Measurements from ENCODE around the gene SLC6A12.

Gene SLC6A12

DNA sequence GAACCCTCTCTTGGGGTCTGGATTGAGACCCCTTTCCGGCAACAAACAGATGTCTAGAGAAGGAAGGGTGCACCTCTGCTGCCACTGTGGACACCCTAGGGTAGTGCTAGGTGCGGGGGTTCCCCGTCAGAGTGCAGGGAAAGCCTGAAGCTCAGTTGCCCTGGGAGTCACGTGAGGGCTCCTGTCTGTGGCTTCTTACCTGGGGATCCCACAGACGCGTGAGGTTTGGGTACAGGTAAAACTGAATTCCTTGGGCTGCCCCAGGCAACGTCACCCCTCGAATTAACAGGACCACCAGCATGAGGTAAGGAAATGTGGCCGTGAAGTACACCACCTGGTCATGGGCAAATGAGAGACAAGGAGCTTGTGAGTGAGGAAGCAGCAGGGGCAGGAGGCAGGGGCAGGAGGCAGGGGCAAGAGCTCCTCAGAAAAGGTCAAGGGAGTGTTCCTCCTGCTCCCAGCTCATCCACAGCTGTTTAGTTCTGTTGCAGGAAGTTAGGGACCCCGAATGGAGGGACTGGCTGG lies 21.0 kb upstream of the SLC6A12 start:
- DNase-seq (ENCODE audit: low read depth, low spot score), result no peak

- DNase-seq (ENCODE audit: low read depth, low spot score), result no peak
Measured at GRCh38 chr12:234019-234418, 20.1 kb upstream of the SLC6A12 start.

DNA sequence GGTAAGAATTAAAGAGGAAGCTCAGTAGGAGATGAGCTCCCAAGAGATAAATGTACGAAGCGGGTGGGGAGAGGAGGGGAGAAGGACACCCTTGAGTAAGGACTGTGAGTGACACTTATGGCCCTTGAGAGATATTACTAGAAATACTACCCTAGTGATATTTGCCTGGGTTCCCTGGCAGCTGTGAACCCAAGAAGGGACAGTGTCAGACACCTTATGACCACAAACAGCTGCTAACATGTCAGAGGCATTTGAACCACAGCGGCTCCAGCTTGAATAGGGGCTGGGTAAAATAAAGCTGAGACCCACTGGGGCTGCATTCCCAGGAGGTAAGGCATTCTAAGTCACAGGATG lies 19.6 kb upstream of the SLC6A12 start:
- DNase-seq (ENCODE audit: low read depth, low spot score), result no peak

- no peak for DNase-seq (ENCODE audit: low read depth, low spot score)
Measured at GRCh38 chr12:232731-233614, 19.0 kb upstream of the SLC6A12 start.

DNA sequence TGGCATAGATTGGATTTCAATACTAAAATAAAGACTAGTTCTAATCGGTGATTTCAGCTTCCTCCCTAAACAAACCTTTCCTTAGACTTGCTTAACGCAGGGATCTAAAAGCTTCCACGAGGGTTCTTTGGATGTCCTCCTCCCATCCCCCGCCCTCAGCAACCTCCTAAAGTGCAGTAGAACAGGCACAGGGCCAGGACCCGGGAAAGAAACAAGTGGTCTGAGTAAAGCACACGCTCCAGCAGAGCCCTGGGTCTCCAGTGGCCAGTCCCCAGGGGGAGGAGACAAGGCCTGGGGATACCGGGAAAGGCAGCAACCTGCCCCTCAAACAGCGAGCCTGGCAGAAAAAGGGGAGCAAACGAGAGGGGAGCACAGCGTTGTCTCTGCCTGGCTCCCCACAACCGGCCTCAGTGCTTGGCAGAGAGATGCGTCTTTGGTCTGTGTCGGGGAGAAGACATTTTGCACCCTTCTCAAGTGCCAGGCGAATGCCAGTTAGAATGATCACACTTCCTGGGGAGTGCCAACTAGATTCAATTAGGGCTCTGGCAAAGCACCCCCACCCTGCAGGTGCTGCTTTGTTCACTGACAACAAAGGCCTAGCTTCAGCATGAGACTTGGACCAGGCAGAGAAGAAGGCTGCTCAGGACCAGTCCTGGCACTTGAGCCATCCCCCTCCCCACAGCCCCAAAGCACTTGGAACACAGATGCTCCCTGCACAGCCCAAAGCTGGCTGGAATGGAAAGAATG lies 17.1 kb upstream of the SLC6A12 start:
- no peak for DNase-seq (ENCODE audit: low read depth, low spot score)

DNA sequence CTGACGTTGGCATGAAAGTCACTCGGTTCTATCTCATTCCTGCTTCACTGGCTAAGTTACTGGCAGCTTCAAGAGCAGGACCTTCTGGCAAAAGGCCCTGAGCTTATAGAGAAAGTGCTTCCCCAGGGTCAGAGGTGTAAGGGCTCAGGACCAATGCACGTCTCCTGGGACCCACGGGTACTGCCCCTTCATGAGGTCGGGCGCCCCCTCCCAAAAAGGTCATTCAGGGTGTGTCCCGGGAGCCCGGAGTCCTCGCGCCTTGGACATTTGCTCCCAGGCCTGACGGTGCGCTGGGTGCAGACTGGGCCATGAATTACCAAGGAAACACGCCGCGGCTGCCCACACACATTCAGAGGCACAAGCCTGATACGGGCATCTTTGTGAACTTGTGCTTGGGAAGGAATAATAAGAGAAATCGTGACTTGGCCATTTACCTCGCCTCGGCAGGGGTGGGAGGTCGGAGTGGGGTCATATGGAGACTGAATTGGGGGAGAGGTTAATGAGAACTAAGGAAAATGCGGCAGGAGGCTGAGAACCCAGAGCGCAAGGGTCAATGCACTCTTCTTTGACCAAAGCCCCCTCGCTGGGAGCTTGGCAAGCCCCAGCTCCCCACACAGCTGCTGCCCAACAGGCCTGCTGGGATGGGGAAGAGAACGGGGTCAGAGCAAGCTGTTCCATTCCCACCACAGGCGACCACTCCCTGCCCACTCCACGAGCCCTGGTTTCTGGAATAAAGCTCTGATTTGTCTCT lies 15.7 kb upstream of the SLC6A12 start:
- no peak for DNase-seq (ENCODE audit: low read depth, low spot score)

DNA sequence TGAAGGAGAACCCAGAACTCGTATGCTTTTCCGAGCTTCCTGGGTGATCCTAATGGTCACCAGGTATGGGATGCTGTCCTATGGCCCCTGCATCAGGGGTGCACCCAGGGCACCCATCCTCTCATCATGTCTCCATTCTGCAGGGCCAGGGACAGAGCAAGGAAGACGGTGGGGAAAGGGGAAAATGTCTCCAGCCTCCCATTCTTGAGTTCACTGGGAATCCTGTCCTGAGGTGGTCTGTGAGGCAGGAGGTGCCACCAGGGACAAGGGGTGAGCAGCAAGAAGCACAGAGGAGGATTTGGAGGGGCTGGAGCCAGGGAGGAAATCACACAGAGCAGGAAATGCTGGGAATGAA lies 14.9 kb upstream of the SLC6A12 start:
- no peak for DNase-seq (ENCODE audit: low read depth, low spot score)

GRCh38 chr12:227923-228845 lies 14.2 kb upstream of the SLC6A12 start:
- DNase-seq (ENCODE audit: low read depth, low spot score), result no peak

- no peak for DNase-seq (ENCODE audit: low read depth, low spot score)
Measured at GRCh38 chr12:227286-227915, 13.4 kb upstream of the SLC6A12 start.

DNA sequence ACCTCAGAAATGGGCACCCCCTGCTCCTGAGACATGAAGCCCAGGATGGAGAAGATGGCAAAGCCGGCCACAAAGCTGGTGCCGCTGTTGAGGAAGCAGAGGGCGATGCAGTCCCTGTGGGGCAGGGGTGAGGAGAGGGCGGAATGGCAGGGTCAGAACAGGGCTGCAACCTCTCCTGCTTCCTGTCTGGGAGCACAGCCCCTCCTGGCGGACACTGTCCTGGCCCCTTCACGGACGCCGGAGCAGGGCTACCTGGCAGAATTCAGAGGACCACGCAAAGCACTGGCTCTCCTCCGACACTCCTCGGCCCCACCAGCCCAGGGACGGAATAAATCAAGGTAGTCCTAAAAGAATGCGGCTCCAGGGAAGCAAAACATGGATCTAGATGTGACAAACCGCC lies 12.4 kb upstream of the SLC6A12 start:
- DNase-seq (ENCODE audit: low read depth, low spot score), result no peak

- DNase-seq (ENCODE audit: low read depth, low spot score), result no peak
Measured at GRCh38 chr12:225012-225411, 11.1 kb upstream of the SLC6A12 start.

DNA sequence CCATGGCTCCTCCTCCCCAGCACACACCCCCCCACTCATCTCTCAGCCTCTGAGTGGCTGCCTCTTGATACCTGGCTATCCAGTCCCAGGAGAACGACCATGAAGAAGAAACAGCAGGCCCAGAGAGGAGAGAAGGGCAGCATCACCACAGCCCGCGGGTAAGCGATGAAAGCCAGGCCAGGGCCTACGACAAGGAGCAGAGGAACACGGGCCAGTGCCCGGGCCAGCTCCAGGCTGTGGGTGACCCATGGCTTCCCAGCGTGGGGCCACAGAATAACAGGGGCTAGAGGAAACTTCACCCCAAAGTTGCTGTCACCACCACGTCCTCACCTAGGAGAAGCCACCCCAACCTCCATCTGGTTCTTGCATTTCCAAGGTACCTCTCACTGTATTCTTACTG lies 10.4 kb upstream of the SLC6A12 start:
- DNase-seq (ENCODE audit: low read depth, low spot score), result no peak

DNA sequence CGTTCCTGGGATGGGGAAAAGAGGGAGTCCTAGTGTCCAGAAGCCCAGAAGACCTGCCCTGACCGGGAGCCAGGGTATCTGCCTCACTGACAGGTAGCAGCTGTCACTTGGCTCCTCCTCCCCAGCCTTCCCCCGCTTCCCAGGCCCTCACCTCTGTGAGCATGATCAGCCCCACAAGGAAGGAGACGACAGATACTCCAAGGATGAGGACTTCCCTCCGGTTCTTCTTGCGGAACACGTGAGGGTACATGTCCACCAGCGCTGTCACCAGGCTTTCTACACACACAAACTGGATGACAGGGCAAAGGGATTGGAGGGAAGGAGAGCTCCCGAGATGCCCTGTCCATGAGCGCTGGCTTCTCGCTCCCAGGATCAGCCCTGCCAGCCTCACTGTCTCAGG lies 9.9 kb upstream of the SLC6A12 start:
- no peak for DNase-seq (ENCODE audit: low read depth, low spot score)

DNA sequence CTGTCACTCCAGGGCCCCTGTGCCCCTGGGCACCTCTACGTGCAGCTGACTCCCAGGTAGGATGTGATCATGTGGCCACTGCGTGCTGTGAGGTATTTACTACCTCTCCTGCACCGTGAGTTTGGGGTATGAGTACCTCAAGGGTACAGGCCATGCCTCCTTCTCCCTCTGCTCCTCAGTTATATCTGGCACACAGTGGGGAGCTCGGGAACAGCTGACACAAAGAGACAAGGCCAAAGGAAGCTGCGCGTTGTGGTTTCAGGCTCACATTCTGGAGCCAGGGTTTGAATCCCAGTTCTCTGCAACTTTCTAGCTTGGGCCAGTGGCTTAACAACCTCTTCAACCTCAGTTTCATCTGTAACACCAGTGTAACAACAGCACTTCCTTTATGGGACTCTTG lies 7.8 kb upstream of the SLC6A12 start:
- no peak for DNase-seq (ENCODE audit: low read depth, low spot score)

DNA sequence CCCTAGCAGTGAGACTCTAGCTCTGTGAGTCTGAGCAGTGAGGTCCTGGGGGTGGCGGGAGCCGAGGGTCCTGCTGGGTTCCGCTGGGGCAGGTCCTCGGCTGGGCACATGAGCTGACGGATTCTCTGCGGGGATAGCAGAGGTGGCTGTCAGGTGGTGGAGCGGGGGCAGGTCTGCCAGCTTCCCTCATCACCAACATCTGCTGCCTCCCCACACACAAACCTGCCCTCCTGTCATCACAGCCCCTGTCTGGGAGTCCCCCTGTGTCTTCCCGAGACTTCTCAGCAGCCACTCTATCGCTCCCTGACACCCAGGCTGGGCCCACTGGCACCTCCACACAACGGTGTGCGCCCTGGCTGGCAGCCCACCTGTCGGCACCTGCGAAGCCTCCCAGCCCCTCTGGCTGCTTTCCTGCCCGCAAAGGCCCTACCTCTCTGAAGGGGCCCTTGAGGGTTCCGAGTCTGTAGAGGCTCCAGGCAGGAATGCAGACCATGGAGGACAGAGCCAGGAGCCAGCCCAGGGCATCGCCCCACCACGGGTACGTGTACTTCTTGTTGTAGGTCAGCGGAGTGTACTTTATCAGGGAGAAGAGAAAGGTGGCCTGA lies 7.1 kb upstream of the SLC6A12 start:
- no peak for DNase-seq (ENCODE audit: low read depth, low spot score)

GRCh38 chr12:220491-220890 lies 6.5 kb upstream of the SLC6A12 start:
- DNase-seq (ENCODE audit: low read depth, low spot score), result no peak

- DNase-seq (ENCODE audit: low read depth, low spot score), result peak; percentile 52
Measured at GRCh38 chr12:219891-220352, 6.0 kb upstream of the SLC6A12 start.

GRCh38 chr12:218728-219590 lies 5.0 kb upstream of the SLC6A12 start:
- DNase-seq (ENCODE audit: low read depth, low spot score), result no peak

DNA sequence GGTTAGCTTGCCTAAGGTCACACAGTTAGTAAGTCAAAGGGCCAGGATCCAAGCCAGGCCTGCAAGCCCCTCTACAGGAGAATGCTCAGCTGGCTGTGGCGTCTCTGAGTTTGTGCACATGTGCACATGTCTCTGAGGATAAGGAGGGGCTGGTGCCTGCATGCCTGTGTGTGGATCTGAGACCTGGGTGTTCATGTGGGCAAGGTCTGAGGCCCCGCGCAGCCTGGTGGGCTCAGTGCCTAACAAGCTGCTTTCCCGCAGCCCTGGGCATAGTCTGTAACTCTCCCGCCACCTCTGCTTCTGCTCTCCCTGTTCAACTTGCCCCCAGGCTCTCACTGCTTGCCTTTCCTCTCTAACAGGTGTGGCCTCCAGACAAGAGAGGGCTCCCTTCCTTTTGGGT lies 4.3 kb upstream of the SLC6A12 start:
- DNase-seq (ENCODE audit: low read depth, low spot score), result no peak

Measured in iPS DF 19.7 (cell line).